K562 (cell line): ENCODE measurements around the gene STAT6. TPM values are rescaled to one million over a fixed set of nuclear protein-coding genes. Genes with fewer than 3 reads are reported as not detected.

Source experiments
- ATAC-seq: fragments of 200-7000 bp; cut with Tn5 transposase; 3 replicates; pipeline ENCODE4 v1.9.1; 2020; ENCODE audit warnings: moderate library complexity
- BruUV-seq: library from RNA; stranded (reverse); fragments of 400-500 nt; replicated peaks from 2 replicates; lab custom pipeline; 2021; lab: Mats Ljungman, UMichigan
- CTCF ChIA-PET: fragments of 300-600 bp; formaldehyde crosslinking; extraction: SDS; loops from one replicate; lab custom pipeline; 2021; ENCODE audit warnings: low intra/inter-chr PET ratio; lab: Yijun Ruan, JAX
- POLR2A ChIA-PET: fragments of 300-600, 350-650 bp; sonication (Branson Sonifier 250); formaldehyde crosslinking; extraction: SDS; loops from one replicate; lab custom pipeline; 2021; ENCODE audit warnings: antibody characterized with exemption, inconsistent platforms; lab: Yijun Ruan, JAX
- DNase-seq, 4 experiments: peaks; one replicate each; pipeline versions ENCODE4 v3.0.0 to v3.0.0-alpha.2; 2011 to 2018; ENCODE audit warnings: low spot score in 3 of 4, mixed read lengths in 3 of 4; ENCODE audit errors: extremely low read depth in 1 of 4
- FAIRE-seq: peaks from 2 replicates; lab custom pipeline; 2011; peaks lifted over from hg19 to GRCh38; lab: Jason Lieb, UNC
- H2AFZ ChIP-seq: 2 replicates; pipeline ENCODE4 v1.6.0; 2011; ENCODE audit warnings: low read depth, low read length, control low read depth, inconsistent platforms
- H3K27ac ChIP-seq: fragments of 200-600 bp; 3 replicates; pipeline ENCODE4 v1.8.0; 2011; ENCODE audit warnings: low read depth, mild to moderate bottlenecking, control low read depth, inconsistent platforms, low read length, moderate library complexity, mixed read lengths; ENCODE audit errors: extremely low read depth
- H3K27me3 ChIP-seq, 2 experiments: fragments of 300-600 bp in 1 of 2; 2 replicates in 1 of 2; 3 replicates in 1 of 2; pipeline versions ENCODE4 v1.6.0 to v1.8.0; 2011; ENCODE audit warnings: inconsistent platforms in 2 of 2, low read length in 2 of 2, mild to moderate bottlenecking in 1 of 2, mixed read lengths in 1 of 2, moderate library complexity in 1 of 2; ENCODE audit not compliant: control insufficient read depth in 2 of 2, insufficient read depth in 2 of 2
- H3K36me3 ChIP-seq: fragments of 300-600 bp; 3 replicates; pipeline ENCODE4 v1.8.0; 2011; ENCODE audit warnings: mild to moderate bottlenecking, low read length, inconsistent platforms; ENCODE audit not compliant: control insufficient read depth, insufficient read depth
- H3K4me1 ChIP-seq, 2 experiments: fragments of 200-600 bp in 1 of 2; replicated peaks in 1 of 2; 2 replicates in 1 of 2; 3 replicates in 1 of 2; pipeline versions ENCODE4 v1.5.1 to v1.8.0; 2011; ENCODE audit warnings: inconsistent platforms in 2 of 2, low read length in 2 of 2, mild to moderate bottlenecking in 1 of 2, mixed read lengths in 1 of 2, moderate library complexity in 1 of 2; ENCODE audit not compliant: control insufficient read depth in 2 of 2, insufficient read depth in 2 of 2
- H3K4me2 ChIP-seq: 2 replicates; pipeline ENCODE4 v1.6.1; 2011; ENCODE audit warnings: low read length, control low read depth, inconsistent platforms, mixed read lengths; ENCODE audit not compliant: insufficient read depth
- H3K4me3 ChIP-seq: fragments of 200-600 bp; sonication (generic), shearing (Covaris generic); 2 replicates; pipeline ENCODE4 v1.5.1; 2016; ENCODE audit warnings: control low read depth, inconsistent platforms
- H3K79me2 ChIP-seq: fragments of 200-600 bp; 3 replicates; pipeline ENCODE4 v1.8.0; 2011; ENCODE audit warnings: low read length, inconsistent platforms; ENCODE audit not compliant: control insufficient read depth, insufficient read depth
- H3K9ac ChIP-seq, 2 experiments: 2 replicates each; pipeline versions ENCODE4 v1.6.0 to v1.6.1; 2011; ENCODE audit warnings: low read depth in 2 of 2, low read length in 2 of 2, control low read depth in 1 of 2, inconsistent platforms in 1 of 2, mild to moderate bottlenecking in 1 of 2, mixed read lengths in 1 of 2; ENCODE audit not compliant: insufficient read depth in 1 of 2
- H3K9me1 ChIP-seq: one replicate; pipeline ENCODE4 v1.6.0; 2011; ENCODE audit warnings: inconsistent platforms, mild to moderate bottlenecking, low read length, moderate library complexity; ENCODE audit not compliant: control insufficient read depth, insufficient read depth
- H3K9me3 ChIP-seq: replicated peaks from 2 replicates; pipeline ENCODE4 v1.5.1; 2011; ENCODE audit warnings: low read depth, low read length, inconsistent platforms; ENCODE audit not compliant: control insufficient read depth, insufficient read depth
- H4K20me1 ChIP-seq: replicated peaks from 2 replicates; pipeline ENCODE4 v1.6.1; 2011; ENCODE audit warnings: low read length, inconsistent platforms, mixed read lengths; ENCODE audit not compliant: control insufficient read depth, insufficient read depth
- ARID1B ChIP-seq: fragments of 450-650 bp; IDR thresholded peaks from 2 replicates; pipeline ENCODE4 v1.6.1; 2016; ENCODE audit warnings: antibody characterized with exemption, mild to moderate bottlenecking, inconsistent platforms
- CBFA2T3 ChIP-seq: fragments of 450-650 bp; IDR thresholded peaks from 2 replicates; pipeline ENCODE4 v1.6.1; 2017
- CEBPG ChIP-seq, 3 experiments: fragments of 200-800 bp in 1 of 3; sonication (Bioruptor generic) in 1 of 3; sonication (generic) in 1 of 3; formaldehyde crosslinking in 1 of 3; IDR thresholded peaks in 2 of 3; conservative IDR thresholded peaks in 1 of 3; 2 replicates each; pipeline versions ENCODE4 v1.6.1 to v1.8.0; 2016 to 2022; ENCODE audit warnings: missing compliant biosample characterization in 2 of 3, missing genetic modification characterization in 2 of 3, mild to moderate bottlenecking in 1 of 3, missing genetic modification reagents in 1 of 3
- CHD2 ChIP-seq: IDR thresholded peaks from 2 replicates; pipeline ENCODE4 v1.6.1; 2011; ENCODE audit warnings: low read depth, low read length
- E2F1 ChIP-seq: sonication (generic); formaldehyde crosslinking; IDR thresholded peaks from 2 replicates; pipeline ENCODE4 v1.8.1; 2023; ENCODE audit warnings: mild to moderate bottlenecking, missing genetic modification reagents, moderate library complexity
- HMBOX1 ChIP-seq: sonication (generic); IDR thresholded peaks from 2 replicates; pipeline ENCODE4 v1.6.1; 2016
- HNRNPH1 ChIP-seq: fragments of 200-400 bp; formaldehyde crosslinking; optimal IDR thresholded peaks from 2 replicates; pipeline ENCODE3; 2017; ENCODE audit warnings: low read depth, mild to moderate bottlenecking, low read length, moderate library complexity
- IFI16 ChIP-seq: fragments of 250-450 bp; sonication (Bioruptor Pico); IDR thresholded peaks from 2 replicates; pipeline ENCODE4 v2.1.2; 2022; ENCODE audit warnings: mild to moderate bottlenecking, inconsistent platforms
- PATZ1 ChIP-seq: fragments of 250-450 bp; sonication (Bioruptor Pico); IDR thresholded peaks from 2 replicates; pipeline ENCODE4 v1.5.0; 2020; ENCODE audit warnings: mild to moderate bottlenecking, borderline replicate concordance
- POU5F1 ChIP-seq: fragments of 150-350 bp; IDR thresholded peaks from 2 replicates; pipeline ENCODE4 v1.6.1; 2014; ENCODE audit warnings: borderline replicate concordance, low read length, low read depth, mild to moderate bottlenecking; ENCODE audit not compliant: partially characterized antibody
- RBM34 ChIP-seq: fragments of 200-400 bp; formaldehyde crosslinking; IDR thresholded peaks from 2 replicates; pipeline ENCODE4 v1.6.1; 2018; ENCODE audit warnings: low read length, borderline replicate concordance; ENCODE audit not compliant: insufficient read depth
- SMC3 ChIP-seq: conservative IDR thresholded peaks from 2 replicates; pipeline ENCODE4 v1.6.1; 2011; ENCODE audit warnings: low read depth, low read length, improper control_type of control experiment; ENCODE audit not compliant: insufficient read depth
- TEAD4 ChIP-seq, 2 experiments: sonication (generic) in 1 of 2; formaldehyde crosslinking in 1 of 2; IDR thresholded peaks; 2 replicates each; pipeline versions ENCODE4 v1.6.1 to v1.8.0; 2012 to 2022; ENCODE audit warnings: borderline replicate concordance in 1 of 2, inconsistent platforms in 1 of 2, low read length in 1 of 2, mild to moderate bottlenecking in 1 of 2, missing genetic modification reagents in 1 of 2
- TFAP4 ChIP-seq: sonication (generic); formaldehyde crosslinking; IDR thresholded peaks from 2 replicates; pipeline ENCODE4 v1.8.0; 2022; ENCODE audit warnings: missing genetic modification reagents, mild to moderate bottlenecking, moderate library complexity, borderline replicate concordance
- YBX1 ChIP-seq: fragments of 450-650 bp; IDR thresholded peaks from 2 replicates; pipeline ENCODE4 v1.7.1; 2016; ENCODE audit warnings: mild to moderate bottlenecking
- ZNF354B ChIP-seq: fragments of 250-450 bp; sonication (Bioruptor Pico); IDR thresholded peaks from 2 replicates; pipeline ENCODE4 v1.4.0; 2020
- ZNF507 ChIP-seq: conservative IDR thresholded peaks from 2 replicates; pipeline ENCODE4 v1.6.1; 2017; ENCODE audit warnings: missing genetic modification characterization, missing compliant biosample characterization
- WGBS: fragments of 100-300 bp; shearing (Covaris generic); methylation state at CpG from one replicate; pipeline ENCODE4 v1.1.6; 2016; ENCODE audit warnings: low coverage, mixed read lengths; ENCODE audit not compliant: insufficient coverage; ENCODE audit errors: missing lambda C conversion rate; 5-methylcytosine and 5-hydroxymethylcytosine counted together
- in situ Hi-C: fragments of 300-500 bp; cut with MboI; formaldehyde crosslinking; loops from 4 replicates; pipeline ENCODE4 v1.15.0; 2018; ENCODE audit warnings: inconsistent platforms, mixed read lengths
- intact Hi-C: fragments of 100-400 bp; cut with micrococcal nuclease; formaldehyde crosslinking; loops from 2 replicates; pipeline ENCODE4 v1.14.2; 2022
- polyA plus RNA-seq, 8 experiments: library from polyadenylated mRNA; depleted of rRNA in 4 of 8; stranded (reverse) in 5 of 8; unstranded in 3 of 8; fragments of >200 nt; fragmentation: Nextera tagmentation in 2 of 8; fragmentation: Illumina TruSeq in 1 of 8; extraction: Ambion mirVana in 2 of 8; extraction: Trizol in 1 of 8; gene quantifications; 2 replicates each; pipeline versions ENCODE4 v1.2.1 to v1.2.3, GENCODE V29; 2011 to 2014; ENCODE audit warnings: inconsistent platforms in 1 of 8, missing spikeins in 1 of 8
- total RNA-seq, 7 experiments: library from RNA; depleted of rRNA in 6 of 7; stranded (reverse); fragments of >200 nt in 6 of 7; fragmentation: Illumina TruSeq in 2 of 7; extraction: Trizol in 2 of 7; gene quantifications; 2 replicates each; pipeline versions ENCODE4 v1.2.1 to v1.2.3, GENCODE V29; 2011 to 2021; ENCODE audit warnings: low replicate concordance in 1 of 7

Gene STAT6
- total and polyA plus RNA-seq, 9 of the 15 experiments (the other 6 are each of a cell fraction or from before 2014, with no cell fraction given), result 2.4 to 49.5 (median 26.5) TPM

- H3K9me1 ChIP-seq, result no peaks in the 10 kb centered on the region
- no peak for DNase-seq
- no peaks in the 10 kb centered on the region for H4K20me1 ChIP-seq
- ATAC-seq, result no peak
- peaks cover 13 to 21% of the 10 kb centered on the region in 2 experiments; a peak in 4 of 5 replicates for H3K27me3 ChIP-seq
- no TSS peak for BruUV-seq
- no peaks in the 10 kb centered on the region for H3K9me3 ChIP-seq
- no peak for FAIRE-seq
- H3K27ac ChIP-seq, result no peak overlapping the region
- H3K4me2 ChIP-seq, result no peak overlapping the region
- 8% methylated on average over 1 of the region's 1 CpG for WGBS
- no peaks in the 10 kb centered on the region for H3K79me2 ChIP-seq
- H3K4me3 ChIP-seq, result no peak overlapping the region
- H3K4me1 ChIP-seq, result peaks cover 8 to 11% of the 10 kb centered on the region in 2 experiments
- in situ Hi-C loops (no loop called here), intact Hi-C loops (no loop called here)
- no peak overlapping the region; a peak in 1 of 4 replicates for H3K9ac ChIP-seq
- no peaks in the 10 kb centered on the region for H3K36me3 ChIP-seq
- ChIA-PET POLR2A (interaction anchor here (0.7 kb wide), 1 partner anchor 465 kb away, joined by 3 read pairs; the partner anchor contains the start of gene PTGES3), CTCF (no interaction called here)
- H2AFZ ChIP-seq, result no peak overlapping the region
- TF ChIP-seq TFAP4 (CRISPR knock-in tag), result no peak
- TF ChIP-seq HMBOX1, result peak; percentile 75
- TF ChIP-seq YBX1, result no peak
- TF ChIP-seq PATZ1, result no peak
- no peak for TF ChIP-seq POU5F1
- no peak for TF ChIP-seq CHD2
- TF ChIP-seq CBFA2T3, result peak; percentile 35
- TF ChIP-seq TEAD4 (IDR thresholded peaks at IDR 0.05; ENCODE audit: low read length), result peak; percentile 34; the same call in 1 of the 2 replicates
- TF ChIP-seq TEAD4 (CRISPR knock-in tag; IDR thresholded peaks at IDR 0.05; ENCODE audit: borderline replicate concordance), result no peak
- TF ChIP-seq CEBPG (CRISPR knock-in tag; IDR thresholded peaks at IDR 0.05), result no peak
- TF ChIP-seq CEBPG (tag; conservative IDR thresholded peaks at IDR 0.05 in 1 of 2, IDR thresholded peaks at IDR 0.05 in 1 of 2), result peak in 1 of 2 experiments; percentile 36; a peak in 1 of 4 replicates
- no peak for TF ChIP-seq IFI16 (CRISPR knock-in tag)
- TF ChIP-seq ZNF354B (CRISPR knock-in tag), result no peak
- TF ChIP-seq HNRNPH1, result no peak
- TF ChIP-seq RBM34, result no peak
- TF ChIP-seq E2F1, result no peak
- no peak for TF ChIP-seq ZNF507 (tag)
- TF ChIP-seq ARID1B, result peak; percentile 43; the same call in 1 of the 2 replicates
- no peak for TF ChIP-seq SMC3
These were observed 42.3 kb upstream of the STAT6 start for GRCh38 chr12:57153415-57153997.
